Inferior parietal cortex (tissue), 1 donor: Measurements from ENCODE around the gene RHBDF2.

Experiments
- DNase-seq: peaks from one replicate; pipeline ENCODE4 v3.0.0-alpha.2; 2016; ENCODE audit errors: extremely low spot score

Gene RHBDF2

DNA sequence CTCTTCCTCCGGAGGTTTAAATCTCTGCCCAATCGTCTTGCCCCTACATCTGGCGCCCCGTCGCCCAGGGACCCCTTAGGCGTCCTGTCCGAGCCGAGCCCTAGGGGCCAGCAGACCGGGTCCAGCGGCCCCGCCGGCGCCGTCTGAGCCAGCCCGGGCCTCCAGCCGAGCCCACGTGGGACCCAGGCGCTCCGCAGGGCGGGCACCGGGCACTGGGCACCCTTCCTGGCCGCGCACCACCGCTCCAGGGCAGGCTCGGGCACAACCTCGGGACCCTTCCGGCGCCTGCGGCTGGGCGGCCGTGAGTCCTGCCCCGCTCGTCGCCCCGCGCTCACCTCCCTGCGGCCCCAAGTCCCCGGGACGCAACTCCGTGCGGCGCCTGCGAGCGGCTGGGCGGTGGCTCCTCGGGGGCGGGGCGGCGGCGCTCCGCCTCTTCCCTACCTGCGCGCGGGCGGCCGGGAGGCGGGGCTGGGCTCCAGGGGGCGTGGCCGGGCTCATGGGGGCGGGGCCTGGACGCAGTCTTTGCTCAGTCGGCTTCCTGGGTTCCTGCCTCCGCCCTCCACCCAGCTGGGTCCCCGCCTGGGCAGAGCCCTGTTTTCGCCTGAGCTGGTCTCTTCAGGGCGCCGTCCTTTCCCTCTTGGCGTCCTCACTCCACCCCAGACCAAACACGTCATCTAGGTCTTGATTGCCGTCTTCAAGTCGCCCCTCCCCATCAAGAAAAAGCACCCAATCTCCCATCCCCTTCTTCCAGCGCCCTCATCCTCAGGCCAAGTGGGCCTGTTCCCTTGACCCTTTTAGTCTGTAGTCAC, at the start of gene RHBDF2:
Gene RHBDF2, minus strand, starts transcription at position 406 of the 809 bp plus-strand sequence. CDS start 19,899 bp downstream, outside the sequence.
- no peak for DNase-seq

DNA sequence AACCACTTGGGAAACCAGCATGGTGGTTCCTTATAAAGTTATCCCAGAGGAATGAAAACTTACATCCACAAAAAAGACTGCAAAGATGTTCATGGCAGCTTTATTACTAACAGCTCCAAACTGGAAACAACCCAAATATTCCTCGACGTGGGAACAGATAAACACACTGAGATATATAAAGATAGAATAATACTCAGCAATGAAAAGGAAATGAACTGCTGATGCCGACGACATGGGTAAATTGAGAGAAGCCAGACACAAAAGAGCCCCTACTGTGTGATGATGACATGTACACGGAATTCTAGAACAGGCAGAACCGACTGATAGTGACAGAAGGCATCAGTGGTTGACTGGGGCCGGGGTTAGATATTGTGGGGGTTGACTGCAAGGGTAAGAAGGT, 48.3 kb upstream of the RHBDF2 start:
- DNase-seq, result no peak

DNA sequence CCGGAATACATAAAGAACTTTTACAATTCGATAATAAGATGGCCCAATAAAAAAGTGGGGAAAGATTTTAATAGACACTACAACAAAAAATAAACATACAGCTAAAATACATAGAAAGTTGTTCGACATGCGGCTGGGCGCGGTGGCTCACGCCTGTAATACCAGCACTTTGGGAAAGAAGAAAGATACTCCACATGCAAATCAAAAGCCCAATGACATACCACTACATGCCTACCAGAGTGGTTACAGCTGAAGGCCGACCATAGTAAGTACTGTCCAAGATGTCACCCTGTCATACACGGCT, 47.9 kb upstream of the RHBDF2 start:
- DNase-seq, result no peak

DNA sequence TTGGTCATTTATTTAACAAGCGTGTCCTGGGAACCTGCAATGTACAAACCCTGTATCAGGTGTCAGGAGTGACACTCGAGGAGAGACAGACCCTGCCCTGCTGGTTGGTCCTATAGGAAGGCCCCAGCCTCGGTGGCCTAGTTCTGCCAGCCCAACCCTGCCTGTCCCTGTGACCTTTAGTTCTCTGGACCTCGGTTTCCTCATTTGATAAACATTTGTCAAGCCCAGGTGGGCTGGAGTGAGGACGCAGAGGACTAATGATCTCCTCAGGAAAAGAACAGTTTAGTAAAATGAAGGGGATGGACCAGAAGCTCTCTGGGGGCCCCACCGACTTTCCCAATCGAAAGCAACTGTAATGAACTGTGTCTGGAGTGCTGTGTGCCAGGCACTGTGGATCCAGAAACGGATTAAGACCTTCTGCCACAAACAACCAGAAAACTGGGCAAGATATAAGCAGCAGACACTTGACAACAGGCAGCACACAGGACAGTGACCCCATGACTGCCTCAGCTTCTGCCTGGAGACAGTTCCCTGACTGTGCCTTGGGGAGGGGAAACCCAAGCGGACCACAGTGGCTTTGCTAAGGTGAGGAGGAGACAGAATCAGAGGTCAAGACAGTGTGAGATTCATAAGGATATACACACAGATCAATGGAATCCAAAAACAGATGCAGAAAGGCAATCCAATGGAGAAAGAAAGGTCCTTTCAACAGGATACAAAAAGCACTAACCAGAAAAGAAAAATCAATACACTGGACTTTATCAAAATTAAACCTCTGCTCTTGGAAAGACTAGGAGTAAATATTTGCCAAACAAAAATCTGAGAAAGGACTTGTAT, 47.4 kb upstream of the RHBDF2 start:
- no peak for DNase-seq

DNA sequence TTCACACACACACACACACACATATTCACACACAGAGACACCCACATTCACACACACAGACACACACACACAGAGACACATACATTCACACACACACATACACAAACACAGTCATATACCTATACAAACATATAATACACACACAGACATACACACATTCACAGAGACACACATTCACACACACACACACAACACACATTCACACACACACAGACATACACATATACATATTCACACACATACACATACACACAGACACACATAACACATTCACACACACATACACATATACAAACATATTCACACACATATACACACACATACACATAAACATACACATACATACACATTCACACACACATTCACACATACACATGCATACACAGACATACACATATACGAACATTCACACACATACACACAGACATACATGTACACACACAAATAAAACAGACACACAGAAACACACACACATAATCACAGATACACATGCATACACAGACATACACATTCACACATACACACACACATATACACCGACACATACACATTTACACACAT, 46.5 kb upstream of the RHBDF2 start:
- DNase-seq, result no peak

DNA sequence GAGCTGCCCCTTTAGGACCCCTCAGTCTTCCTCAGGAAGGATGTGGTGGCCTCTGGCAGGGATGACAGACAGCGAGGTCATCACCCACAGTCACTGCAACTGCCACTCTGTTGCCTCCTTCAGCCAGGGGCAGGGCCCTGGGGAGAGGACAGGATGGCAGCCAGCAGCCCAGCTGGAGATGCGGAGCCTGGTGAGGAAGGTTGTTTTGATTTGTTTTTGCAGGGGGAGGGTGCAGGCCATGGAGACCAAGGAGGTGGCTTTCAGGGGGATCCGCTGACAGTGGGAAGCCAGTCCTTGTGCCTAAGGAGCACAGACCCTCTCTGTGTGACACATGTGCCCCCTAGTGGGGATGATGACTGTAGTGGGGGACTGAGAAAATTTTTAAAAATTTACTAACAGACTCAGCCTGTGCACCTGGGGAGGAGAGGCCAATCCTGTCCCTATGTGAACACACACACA, 46.0 kb upstream of the RHBDF2 start:
- DNase-seq, result peak; percentile 82

DNA sequence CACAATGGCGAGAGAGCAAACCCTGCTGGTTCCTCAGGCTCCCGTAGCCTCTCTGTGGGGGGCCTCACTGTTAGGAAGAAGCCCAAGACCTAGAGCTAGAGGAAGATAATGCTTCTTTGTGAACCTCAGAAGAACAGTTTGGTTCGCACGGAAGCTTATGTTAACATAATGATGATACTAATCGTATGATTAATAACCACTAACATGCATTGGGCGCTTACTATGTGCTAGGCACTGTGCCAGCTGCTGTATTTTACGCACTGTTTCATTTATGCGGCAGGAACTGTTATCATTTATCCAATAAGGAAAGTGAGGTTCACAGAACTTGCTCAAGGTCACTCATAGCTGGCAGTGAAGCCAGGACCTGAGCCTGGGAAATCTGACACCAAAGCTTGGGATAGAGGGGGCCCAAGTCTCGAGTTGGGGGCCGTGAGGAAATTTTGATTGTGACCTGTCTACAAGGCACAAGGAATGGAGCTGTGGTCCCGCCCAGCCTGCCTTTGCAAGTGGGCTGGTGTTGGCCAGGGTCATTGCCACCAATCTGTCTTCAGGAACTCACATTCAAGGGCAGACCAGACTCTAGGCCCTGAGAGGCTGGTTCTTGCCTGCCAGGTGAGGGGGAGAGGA, 45.4 kb upstream of the RHBDF2 start:
- no peak for DNase-seq

DNA sequence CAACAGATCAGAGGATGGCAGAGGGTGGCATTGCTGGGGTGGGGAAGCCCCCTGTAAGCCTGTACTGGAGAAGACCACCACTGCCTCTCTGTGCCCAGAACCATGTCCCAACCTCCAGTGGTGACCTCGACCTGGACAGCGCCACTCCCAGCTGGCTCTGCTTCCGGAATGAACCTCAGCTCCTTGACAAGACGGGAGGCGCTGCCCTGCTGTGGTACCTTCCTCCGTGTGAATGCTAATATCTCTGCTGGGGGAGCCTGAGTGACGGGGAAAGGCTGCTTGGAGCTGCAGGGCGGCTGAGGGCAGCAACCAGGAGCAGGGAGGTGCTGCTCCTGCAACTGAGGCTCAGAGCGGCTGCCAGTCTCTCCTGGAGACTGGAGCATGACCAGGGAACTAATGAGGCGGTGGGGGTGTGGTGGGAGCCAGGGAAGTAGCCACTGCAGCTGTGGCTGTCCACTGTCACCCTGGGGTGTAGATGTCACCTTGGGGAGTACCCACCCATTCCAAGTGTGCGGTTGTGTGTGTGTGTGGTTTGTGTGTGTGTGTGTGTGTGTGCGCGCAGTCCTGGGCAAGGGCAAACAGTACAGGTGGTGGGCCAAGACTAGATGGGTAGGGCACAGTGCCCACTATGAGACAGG, 44.8 kb upstream of the RHBDF2 start:
- no peak for DNase-seq

DNA sequence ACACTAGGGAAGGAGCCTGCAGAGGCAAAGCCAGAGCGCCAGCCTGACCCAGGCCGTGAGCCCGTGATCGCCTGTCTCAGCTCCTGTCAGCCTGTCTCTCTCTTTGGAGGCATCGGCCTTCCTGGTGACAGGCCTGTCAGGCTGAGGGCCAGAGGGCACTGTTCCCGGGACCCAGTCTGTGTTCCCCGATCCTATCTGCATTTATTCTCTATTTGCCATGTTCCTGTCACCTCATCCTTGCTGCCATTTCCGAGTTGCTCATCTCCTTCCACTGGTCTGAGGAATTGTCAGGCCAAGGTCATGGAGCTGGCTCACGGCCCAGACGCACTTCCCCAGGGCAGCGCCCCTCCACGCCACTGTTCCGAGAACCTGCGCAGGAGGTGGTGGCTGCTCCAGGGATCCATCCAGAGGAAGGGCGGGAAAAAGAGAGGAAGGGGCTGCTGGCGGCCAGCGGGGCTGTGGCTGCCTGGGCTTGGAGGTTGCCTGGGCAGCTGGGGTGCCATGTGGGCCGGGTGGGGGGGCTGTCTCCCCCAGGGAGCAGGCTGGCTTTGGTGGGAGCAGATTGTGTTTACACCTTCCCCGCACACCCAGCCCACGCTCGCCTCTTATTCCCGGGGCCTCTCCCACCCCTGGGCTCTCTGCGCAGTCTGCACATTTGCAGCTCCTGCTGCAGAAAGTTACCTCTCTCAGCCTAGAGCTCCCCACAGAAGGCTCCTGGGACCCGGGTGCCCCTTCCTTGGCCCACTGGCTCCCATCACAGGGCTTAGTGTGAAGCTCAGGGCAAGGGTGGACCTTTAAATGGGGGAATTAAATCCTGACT, 43.5 kb upstream of the RHBDF2 start:
- DNase-seq, result peak; percentile 52

DNA sequence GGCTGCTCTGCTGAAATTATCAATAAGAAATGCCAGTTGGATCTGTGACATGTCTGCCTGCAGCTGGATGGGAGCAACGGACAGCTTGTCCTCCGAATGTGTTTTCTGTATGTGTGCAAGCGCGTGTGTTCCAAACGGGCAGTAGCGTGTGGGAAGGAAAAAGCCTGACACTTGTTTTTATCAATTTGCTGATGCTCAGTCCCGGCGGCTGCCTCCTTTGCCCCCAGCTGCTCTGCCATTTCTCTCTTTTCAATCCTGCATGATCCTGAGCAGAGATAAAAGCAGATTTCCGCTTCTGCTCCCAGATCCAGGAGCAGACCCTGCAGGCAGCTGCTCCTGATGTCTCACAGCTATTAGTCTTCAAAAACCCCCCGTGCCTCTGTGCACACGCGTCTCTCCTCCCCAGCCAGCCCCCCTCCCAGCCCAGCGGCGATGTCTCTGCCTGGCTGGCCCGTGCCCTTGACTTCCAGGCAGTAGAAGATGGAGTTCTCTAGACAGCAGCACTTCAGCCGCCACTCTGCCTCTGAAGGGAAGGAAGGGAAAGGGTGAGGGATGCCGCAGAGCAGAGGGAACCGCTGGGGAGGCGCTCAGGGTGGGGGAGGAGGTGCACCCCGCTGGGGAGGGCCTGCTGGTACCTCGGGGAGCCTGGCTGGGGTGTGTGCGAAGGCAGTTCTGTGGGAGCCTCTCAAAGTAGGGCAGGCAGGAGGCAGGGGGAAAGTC, 42.8 kb upstream of the RHBDF2 start:
- peak; percentile 72 for DNase-seq

DNA sequence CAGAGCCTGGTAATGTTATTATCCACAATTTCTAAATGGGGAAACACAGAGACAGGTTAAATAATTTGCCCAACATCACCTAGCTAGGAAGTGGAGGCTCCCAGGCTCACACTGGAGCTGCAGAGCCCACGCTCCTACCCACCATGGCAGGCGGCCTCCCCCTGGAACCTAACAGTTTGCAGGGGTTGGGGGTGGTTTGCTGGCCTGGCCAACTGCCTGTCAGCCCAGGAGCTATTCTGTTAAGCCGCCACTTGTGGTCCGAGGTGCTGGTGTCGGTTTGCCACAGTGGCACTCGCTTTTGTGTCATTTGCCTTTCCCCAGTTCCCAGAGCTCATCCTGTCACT, 42.2 kb upstream of the RHBDF2 start:
- DNase-seq, result no peak

DNA sequence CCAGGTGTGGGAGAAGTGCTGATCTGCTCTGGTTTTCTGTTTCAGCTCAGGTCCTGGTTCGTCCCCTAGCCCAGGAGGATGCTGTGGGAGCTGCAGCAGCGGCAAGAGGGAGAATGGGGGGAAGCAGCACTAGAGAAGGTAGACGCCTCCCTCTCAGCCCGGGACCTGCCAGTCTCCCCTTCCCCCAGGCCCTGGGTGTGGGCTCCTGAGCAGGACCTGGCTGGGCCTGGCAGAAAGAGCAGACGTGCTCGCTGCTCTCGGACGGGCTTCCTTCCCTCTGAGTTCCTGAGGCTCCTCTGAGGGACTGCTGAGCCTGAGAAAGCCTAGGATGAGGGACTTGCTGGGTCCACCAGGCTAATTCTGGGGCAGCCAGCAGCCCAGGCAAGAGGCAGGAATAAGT, 41.8 kb upstream of the RHBDF2 start:
- no peak for DNase-seq

DNA sequence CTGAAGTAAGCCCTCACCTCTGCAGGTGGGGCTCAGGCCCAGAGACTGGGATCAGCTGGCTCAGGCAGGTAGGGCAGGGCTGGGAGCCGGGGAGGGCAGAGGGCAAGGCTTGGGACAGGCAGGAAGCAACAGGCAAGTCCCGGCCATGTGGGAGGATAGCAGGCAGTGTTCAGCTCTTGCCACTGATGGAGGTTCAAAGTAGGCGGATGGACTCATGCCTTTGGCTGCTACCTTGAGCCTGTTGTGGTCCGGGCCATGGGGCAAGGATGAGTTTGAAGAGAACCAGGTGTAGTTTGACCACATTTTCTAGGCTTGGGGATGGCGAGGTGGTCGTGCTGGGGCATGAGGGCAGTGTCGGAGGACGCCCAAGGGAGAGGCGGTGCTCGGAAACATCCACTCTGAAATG, 41.3 kb upstream of the RHBDF2 start:
- no peak for DNase-seq

DNA sequence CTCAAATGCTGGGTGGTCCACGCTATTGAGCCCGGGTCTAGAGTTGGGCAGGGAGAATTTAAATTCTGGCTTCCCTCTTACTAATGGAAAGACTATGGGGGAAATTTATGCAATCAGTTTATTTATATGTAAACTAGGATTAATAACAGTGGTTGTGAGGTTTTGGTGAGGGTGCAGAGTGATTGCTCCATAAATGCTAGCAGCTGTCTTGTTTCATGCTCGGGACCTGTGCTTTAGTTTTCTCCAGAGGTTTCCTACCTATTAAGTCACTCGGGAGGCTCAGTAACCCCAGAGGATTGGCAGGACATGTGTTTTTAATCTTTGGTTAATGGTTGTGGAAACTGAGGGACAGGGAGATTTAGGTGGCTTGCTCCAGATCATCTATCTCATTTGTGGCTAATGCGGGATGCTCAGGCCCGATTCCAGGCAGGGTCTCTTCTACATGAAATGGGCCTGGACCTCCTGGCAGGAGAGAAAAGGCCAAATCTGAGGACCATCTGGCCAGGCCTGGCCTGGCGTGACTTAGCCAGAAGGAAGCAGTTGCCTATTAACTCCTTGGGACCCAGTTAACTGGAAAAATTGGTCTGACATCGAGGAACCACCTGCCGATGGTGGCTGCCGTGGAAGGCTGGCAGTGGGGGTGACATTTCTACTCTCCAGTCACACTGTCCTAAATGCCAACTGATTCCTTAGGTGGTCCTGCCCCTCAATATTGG, 40.7 kb upstream of the RHBDF2 start:
- no peak for DNase-seq

DNA sequence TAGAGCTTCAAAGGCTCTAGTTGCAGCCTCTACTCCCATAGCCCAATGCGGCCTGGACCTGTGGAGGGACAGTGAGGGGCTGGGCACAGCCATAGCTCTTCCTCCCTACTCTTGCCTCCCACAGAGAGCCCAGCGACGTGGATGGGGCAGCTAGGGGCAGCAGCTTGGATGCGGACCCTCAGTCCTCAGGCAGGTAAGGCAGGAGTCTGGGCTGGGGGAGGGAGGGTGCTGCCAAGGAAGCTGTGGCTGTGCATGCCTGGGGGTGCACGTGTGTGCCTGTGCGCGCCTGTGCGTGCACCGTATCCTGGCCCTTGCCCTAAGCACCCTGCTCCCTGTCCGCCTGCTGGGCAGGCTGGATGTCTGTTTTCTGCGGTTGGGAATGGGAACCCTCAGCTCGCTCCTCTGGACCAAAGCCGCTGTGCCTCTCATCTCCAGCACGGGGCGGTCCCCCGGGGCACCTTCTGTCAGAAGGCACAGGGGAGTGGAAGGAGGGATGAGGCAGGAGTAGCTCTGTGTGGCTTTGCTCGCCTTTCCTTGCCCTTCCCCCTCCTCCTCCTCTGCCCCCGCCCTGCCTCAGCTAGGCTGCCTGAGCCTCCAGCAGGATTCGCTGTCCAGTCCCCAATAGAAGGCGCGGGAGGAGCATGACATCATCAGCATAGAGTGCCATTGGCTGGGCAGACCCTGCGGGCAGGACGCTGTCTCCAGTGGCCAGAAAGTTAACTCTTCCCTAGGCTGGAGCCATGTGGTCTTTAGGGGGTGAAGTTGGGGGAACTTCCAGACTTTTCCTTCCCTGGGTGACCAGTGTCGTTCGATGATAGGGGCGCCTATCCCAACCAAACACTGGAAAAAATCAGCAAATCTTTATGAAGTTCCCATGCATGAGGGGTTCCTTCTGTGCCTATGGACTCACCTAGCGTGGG, 39.4 kb upstream of the RHBDF2 start:
- DNase-seq, result peak; percentile 96

DNA sequence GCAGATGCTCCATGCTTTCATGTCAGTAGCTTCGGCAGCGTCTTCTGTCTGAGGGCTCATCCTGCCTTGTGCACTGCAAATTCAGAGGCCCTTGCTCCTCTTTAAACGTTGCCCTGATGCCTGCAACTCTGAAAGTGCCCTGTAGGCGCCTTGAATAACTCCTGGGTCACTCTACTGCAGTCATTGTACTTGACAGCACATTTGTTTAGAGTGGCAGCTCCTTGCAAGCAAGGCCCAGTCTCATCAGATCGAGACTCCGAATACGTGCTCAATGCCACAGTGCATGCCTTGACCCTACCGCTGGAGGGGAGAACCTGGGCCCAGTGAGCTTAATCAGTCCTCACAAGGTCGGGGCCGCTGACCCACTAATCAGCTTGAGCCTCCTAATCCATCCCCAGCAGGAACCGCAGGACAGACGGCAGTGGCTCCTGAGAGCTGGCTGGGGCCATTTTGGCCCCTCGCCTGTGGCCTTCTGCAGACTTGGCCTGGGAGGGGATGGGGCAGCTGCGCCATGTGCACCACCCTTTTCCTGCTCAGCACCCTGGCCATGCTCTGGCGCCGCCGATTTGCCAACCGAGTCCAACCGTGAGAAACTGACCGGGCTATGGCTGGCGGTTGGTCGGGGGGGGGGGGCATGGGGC, 38.5 kb upstream of the RHBDF2 start, which contains the start of gene PRCD:
Gene PRCD, plus strand, starts transcription at position 414 of the 641 bp plus-strand sequence. Its CDS starts 98 bp downstream, at position 512.
- DNase-seq, result no peak

DNA sequence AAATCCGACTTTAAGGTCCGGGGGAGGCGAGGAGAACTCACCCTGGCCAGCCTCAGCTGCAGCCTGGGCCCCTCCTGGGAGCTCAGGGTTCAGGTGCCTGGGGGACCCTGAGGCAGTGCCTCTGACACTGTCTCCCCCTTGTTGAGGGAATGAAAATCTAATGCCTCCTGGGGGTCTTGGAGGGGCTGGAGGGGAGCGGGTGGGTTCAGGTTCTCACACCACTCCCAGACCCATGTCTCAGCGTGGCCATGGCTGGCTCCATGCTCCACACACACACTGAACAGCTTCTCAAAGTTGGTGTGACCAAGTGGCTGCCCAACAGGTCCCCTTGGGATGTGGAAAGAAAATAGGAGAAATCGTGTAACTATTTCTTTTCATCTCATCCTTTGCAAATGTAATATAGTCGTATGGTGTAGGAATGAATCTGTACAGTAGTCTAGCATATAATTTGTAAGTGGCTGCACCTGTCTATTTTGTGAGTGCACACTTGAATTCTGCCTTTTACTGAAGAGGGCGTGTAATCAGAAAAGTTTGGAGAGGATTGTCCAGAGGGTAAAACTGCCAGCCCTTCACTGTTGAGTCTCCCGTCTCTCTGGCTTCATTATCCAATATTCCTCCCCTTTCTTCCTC, 37.8 kb upstream of the RHBDF2 start:
- no peak for DNase-seq
